ENCODE results near the gene TNFSF8. TPM values are rescaled to one million over a fixed set of nuclear protein-coding genes. Genes with fewer than 3 reads are reported as not detected.

The TNFSF8 gene
- polyA plus RNA-seq, 1 of the 3 experiments (the other 2 are of a cell fraction), result not detected

DNA sequence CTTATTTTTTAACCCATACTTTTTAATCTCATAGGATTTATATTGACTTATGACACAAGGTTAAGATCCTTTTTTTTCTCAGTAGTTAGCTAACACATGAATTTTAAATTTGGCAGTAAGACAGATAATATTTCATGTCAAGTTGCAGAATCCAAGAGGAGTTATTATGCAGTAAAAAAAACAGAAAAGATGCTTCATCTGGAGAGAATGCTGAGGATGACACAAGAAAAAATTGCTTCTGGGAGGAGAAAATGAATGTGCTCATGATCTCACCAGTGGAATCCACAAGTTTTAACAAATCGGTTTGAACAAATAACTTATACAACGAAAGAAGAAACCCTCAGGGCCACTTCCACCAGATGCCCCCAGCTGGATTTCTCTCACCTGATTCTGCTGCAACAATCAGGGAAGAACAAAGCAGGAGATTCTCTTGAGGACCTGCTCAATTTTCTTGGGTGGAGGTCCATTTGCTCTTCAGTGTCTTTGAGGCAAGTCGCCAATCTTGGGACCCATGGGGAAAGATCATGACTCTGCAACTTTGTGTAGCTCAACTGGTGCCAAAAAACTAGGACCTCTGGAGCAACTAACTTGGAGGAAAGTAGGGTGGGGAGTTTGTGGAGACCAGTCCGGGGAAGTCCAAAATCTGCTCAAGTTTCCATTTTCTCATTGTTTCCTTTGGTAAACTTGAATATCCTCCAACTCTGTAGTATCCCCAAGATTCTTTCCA lies 74.0 kb downstream of the TNFSF8 start (continued):
- TF ChIP-seq, protein P1, sequence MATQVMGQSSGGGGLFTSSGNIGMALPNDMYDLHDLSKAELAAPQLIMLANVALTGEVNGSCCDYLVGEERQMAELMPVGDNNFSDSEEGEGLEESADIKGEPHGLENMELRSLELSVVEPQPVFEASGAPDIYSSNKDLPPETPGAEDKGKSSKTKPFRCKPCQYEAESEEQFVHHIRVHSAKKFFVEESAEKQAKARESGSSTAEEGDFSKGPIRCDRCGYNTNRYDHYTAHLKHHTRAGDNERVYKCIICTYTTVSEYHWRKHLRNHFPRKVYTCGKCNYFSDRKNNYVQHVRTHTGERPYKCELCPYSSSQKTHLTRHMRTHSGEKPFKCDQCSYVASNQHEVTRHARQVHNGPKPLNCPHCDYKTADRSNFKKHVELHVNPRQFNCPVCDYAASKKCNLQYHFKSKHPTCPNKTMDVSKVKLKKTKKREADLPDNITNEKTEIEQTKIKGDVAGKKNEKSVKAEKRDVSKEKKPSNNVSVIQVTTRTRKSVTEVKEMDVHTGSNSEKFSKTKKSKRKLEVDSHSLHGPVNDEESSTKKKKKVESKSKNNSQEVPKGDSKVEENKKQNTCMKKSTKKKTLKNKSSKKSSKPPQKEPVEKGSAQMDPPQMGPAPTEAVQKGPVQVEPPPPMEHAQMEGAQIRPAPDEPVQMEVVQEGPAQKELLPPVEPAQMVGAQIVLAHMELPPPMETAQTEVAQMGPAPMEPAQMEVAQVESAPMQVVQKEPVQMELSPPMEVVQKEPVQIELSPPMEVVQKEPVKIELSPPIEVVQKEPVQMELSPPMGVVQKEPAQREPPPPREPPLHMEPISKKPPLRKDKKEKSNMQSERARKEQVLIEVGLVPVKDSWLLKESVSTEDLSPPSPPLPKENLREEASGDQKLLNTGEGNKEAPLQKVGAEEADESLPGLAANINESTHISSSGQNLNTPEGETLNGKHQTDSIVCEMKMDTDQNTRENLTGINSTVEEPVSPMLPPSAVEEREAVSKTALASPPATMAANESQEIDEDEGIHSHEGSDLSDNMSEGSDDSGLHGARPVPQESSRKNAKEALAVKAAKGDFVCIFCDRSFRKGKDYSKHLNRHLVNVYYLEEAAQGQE (IDR thresholded peaks at IDR 0.05; ENCODE audit: low read depth, low read length), result no peak
- TF ChIP-seq GABPA (IDR thresholded peaks at IDR 0.05; ENCODE audit: low read depth), result no peak
- TF ChIP-seq, protein P2, sequence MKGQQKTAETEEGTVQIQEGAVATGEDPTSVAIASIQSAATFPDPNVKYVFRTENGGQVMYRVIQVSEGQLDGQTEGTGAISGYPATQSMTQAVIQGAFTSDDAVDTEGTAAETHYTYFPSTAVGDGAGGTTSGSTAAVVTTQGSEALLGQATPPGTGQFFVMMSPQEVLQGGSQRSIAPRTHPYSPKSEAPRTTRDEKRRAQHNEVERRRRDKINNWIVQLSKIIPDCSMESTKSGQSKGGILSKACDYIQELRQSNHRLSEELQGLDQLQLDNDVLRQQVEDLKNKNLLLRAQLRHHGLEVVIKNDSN (IDR thresholded peaks at IDR 0.05; ENCODE audit: borderline replicate concordance, low read depth), result no peak
- TF ChIP-seq POLR2AphosphoS5 (IDR thresholded peaks at IDR 0.05; ENCODE audit: low read depth, low read length), result peak; percentile 31; the same call in 1 of the 2 replicates
- TF ChIP-seq FOSL2 (IDR thresholded peaks at IDR 0.05; ENCODE audit: borderline replicate concordance, low read depth), result peak; percentile 81
- TF ChIP-seq TAF1 (IDR thresholded peaks at IDR 0.05; ENCODE audit: borderline replicate concordance, low read depth, low read length), result no peak
- peak; percentile 91 for TF ChIP-seq TCF12 (IDR thresholded peaks at IDR 0.05)
- TF ChIP-seq SIN3A (IDR thresholded peaks at IDR 0.05; ENCODE audit: borderline replicate concordance, low read depth, low read length), result no peak
- no peak for TF ChIP-seq FOXJ3 (CRISPR knock-in tag; IDR thresholded peaks at IDR 0.05)

DNA sequence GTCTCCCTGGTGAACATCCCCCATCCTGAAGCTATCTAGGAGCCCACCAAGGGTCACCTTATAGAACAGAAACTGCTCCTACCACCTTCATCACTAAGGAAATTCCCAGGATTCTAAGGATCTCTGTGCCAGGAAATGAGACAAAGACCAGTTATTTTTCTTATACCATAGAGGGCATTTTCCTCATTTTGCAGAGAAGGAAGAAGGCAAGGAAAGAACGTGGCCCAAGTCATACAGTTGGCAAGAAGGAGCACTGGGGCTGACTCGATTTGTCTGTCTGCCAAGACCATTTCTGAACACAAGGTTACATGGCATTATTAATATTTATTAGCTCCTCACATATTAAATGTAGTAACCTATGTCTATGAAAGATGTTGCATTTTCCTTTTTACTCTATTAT lies 74.9 kb downstream of the TNFSF8 start:
- Histone ChIP-seq H3K4me2 (peak overlapping the region; percentile 63), H3K4me1 (ENCODE audit: control insufficient read depth in 1 of 2, insufficient read depth in 2 of 2, low read depth in 1 of 2, low read length in 1 of 2) (peaks cover 0 to 17% of the 10 kb centered on the region in 2 experiments; a peak in 3 of 4 replicates), H3F3A (replicated peaks; ENCODE audit: insufficient read depth) (peaks cover 15% of the 10 kb centered on the region), H2AFZ (ENCODE audit: low read depth) (no peak overlapping the region), H3K36me3 (replicated peaks in 1 of 2; ENCODE audit: control insufficient read depth in 1 of 2, insufficient read depth in 2 of 2, low read length in 1 of 2) (no peaks in the 10 kb centered on the region), H3K9me3 (no peaks in the 10 kb centered on the region), H3K9me2 (no peaks in the 10 kb centered on the region), H4K20me1 (ENCODE audit: insufficient read depth) (no peaks in the 10 kb centered on the region), H3K27ac (ENCODE audit: low read depth in 2 of 2, low read length in 1 of 2) (peak overlapping the region; percentile 62 to 92; a peak in 3 of 4 replicates), H3K4me3 (ENCODE audit: low read depth in 2 of 2, low read length in 1 of 2) (no peak overlapping the region), H3K9ac (peak overlapping the region; percentile 48; the same call in 1 of the 2 replicates), H3K79me2 (ENCODE audit: insufficient read depth) (no peaks in the 10 kb centered on the region), H3K27me3 (ENCODE audit: insufficient read depth) (no peaks in the 10 kb centered on the region)
- no peak for DNase-seq
- WGBS (ENCODE audit: low lambda C conversion rate), result 12% methylated on average over 2 of the region's 2 CpGs
- ChIA-PET POLR2A (no interaction called here), CTCF (interaction anchor here (1.0 to 1.8 kb wide), 3 partner anchors 51 to 175 kb away, joined by 3 to 6 read pairs (median 3); no protein-coding TSS in a partner anchor)
- TF ChIP-seq, protein P1 (IDR thresholded peaks at IDR 0.05; ENCODE audit: low read depth, low read length), result no peak
- TF ChIP-seq, protein P3, sequence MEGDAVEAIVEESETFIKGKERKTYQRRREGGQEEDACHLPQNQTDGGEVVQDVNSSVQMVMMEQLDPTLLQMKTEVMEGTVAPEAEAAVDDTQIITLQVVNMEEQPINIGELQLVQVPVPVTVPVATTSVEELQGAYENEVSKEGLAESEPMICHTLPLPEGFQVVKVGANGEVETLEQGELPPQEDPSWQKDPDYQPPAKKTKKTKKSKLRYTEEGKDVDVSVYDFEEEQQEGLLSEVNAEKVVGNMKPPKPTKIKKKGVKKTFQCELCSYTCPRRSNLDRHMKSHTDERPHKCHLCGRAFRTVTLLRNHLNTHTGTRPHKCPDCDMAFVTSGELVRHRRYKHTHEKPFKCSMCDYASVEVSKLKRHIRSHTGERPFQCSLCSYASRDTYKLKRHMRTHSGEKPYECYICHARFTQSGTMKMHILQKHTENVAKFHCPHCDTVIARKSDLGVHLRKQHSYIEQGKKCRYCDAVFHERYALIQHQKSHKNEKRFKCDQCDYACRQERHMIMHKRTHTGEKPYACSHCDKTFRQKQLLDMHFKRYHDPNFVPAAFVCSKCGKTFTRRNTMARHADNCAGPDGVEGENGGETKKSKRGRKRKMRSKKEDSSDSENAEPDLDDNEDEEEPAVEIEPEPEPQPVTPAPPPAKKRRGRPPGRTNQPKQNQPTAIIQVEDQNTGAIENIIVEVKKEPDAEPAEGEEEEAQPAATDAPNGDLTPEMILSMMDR (IDR thresholded peaks at IDR 0.05), result no peak
- no peak for TF ChIP-seq SIN3A (IDR thresholded peaks at IDR 0.05; ENCODE audit: borderline replicate concordance, low read depth, low read length)
- no peak for TF ChIP-seq FOXJ3 (CRISPR knock-in tag; IDR thresholded peaks at IDR 0.05)
- TF ChIP-seq SMC3 (IDR thresholded peaks at IDR 0.05; ENCODE audit: low read depth, low read length), result no peak
- TF ChIP-seq, protein P4, sequence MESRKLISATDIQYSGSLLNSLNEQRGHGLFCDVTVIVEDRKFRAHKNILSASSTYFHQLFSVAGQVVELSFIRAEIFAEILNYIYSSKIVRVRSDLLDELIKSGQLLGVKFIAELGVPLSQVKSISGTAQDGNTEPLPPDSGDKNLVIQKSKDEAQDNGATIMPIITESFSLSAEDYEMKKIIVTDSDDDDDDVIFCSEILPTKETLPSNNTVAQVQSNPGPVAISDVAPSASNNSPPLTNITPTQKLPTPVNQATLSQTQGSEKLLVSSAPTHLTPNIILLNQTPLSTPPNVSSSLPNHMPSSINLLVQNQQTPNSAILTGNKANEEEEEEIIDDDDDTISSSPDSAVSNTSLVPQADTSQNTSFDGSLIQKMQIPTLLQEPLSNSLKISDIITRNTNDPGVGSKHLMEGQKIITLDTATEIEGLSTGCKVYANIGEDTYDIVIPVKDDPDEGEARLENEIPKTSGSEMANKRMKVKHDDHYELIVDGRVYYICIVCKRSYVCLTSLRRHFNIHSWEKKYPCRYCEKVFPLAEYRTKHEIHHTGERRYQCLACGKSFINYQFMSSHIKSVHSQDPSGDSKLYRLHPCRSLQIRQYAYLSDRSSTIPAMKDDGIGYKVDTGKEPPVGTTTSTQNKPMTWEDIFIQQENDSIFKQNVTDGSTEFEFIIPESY (IDR thresholded peaks at IDR 0.05; ENCODE audit: borderline replicate concordance, low read depth), result no peak
- TF ChIP-seq RFX5 (IDR thresholded peaks at IDR 0.05; ENCODE audit: low read length), result no peak
- TF ChIP-seq, protein P5, sequence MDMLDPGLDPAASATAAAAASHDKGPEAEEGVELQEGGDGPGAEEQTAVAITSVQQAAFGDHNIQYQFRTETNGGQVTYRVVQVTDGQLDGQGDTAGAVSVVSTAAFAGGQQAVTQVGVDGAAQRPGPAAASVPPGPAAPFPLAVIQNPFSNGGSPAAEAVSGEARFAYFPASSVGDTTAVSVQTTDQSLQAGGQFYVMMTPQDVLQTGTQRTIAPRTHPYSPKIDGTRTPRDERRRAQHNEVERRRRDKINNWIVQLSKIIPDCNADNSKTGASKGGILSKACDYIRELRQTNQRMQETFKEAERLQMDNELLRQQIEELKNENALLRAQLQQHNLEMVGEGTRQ (IDR thresholded peaks at IDR 0.05; ENCODE audit: borderline replicate concordance, low read depth, low read length), result no peak

Measured in SK-N-SH (cell line).